GM20000 (cell line): ENCODE results near the gene NRCAM.

Experiments used
- DNase-seq: peaks from one replicate; pipeline ENCODE4 v3.0.0; 2012; ENCODE audit warnings: low spot score
- CTCF ChIP-seq: IDR thresholded peaks from 2 replicates; pipeline ENCODE4 v1.5.1; 2012; ENCODE audit warnings: mild to moderate bottlenecking, control low read depth; ENCODE audit errors: extremely low read depth, missing control alignments

Gene NRCAM

DNA sequence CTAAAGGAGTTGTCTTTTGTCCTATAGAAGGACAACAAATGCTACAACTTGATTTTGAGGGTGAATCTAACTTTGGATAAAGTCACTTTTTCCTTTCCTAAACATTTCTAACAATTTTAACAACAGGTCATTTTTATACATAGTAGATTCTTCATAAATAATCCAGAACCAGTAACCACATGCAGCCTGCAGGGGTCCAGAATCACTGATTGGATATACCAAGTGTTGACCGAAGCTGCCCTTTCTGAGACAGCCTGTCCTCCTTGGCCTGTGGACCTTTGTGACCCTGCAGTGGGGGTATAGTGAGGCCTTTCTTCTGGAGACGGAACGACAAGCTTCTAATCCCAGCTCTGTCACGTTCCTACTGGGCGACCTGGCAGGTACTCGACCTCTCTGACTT is 291.3 kb downstream of the NRCAM start:
- no peak for DNase-seq
- TF ChIP-seq CTCF: no peak

DNA sequence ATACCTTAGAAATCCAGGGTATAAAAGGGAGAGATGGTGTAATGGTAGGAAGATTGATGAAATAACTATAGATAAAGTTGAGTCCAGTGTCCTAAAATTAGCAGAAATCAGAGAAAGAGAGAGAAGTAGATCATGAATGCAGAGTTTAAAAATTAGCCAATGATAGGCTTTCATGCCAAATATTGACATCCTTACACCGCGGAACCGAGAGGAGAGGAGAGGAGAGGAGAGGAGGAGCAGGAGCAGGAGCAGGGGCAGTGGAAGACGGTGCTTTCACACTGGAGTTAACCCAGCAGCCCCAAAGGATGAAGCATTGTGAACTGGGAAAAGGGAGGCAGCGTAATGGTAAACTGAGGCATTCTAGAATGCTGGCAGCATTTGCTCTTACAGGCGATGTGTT is 291.9 kb downstream of the NRCAM start:
- DNase-seq: no peak
- TF ChIP-seq CTCF: no peak

DNA sequence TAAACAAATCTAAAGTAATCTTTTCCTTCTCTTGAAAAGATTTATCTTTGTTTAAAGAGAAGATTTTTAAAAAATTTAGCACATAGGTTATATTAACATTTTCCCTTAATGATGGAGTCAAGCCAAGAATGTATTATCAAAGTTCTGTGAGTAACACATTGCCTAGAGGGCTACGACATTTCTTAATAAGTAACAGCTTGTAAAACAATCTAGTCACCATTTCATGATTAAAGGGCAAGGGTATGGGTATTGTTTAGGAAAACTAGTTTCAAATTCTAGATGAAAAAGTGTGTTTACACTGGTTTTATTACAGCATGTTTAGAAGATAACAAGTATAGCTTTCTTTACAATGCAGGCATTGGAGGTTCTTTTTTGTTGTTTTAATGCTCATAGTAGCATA is 297.5 kb downstream of the NRCAM start:
- DNase-seq: no peak
- no peak for TF ChIP-seq CTCF

GRCh38 chr7:108157606-108158335 is 298.5 kb downstream of the NRCAM start:
- no peak for DNase-seq
- no peak for TF ChIP-seq CTCF

GRCh38 chr7:108156897-108157605 is 299.2 kb downstream of the NRCAM start:
- no peak for TF ChIP-seq CTCF
- no peak for DNase-seq

- TF ChIP-seq CTCF: no peak
- no peak for DNase-seq
These were observed 304.0 kb downstream of the NRCAM start for GRCh38 chr7:108152198-108152597.

DNA sequence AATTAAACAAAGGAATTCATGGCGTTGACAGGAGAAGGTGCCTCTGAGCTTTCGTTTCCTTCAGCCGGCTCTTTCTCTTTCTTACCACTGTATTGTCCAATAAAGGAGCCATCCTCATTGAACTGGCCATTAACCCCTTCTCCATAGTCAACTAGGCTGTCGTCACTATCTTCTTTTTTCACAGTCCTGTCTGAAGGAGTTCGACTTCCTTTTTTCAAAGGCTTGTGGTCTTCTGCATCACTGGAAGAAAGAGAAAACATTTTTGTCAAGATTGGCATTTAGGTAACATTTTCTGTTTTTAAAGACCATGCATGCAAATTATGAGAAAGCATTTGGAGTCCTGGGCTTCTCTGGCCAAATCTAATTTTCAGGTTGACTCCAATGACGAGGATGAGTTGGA is 306.3 kb downstream of the NRCAM start:
- TF ChIP-seq CTCF: no peak
- DNase-seq: no peak
